Tibial nerve (tissue), 4 donors: ENCODE results near the gene H2BK1. TPM values are rescaled to one million over a fixed set of nuclear protein-coding genes. Genes with fewer than 3 reads are reported as not detected.

Experiments used
- DNase-seq, 2 donors: peaks; one replicate each; pipeline ENCODE4 v3.0.0-alpha.2; 2019; ENCODE audit warnings: low spot score in 2 of 2
- H3K27ac ChIP-seq, 4 donors: fragments of 200-600 bp; sonication (generic) in 3 of 4; one replicate each; pipeline ENCODE4 v1.5.1; 2017 to 2019; ENCODE audit warnings: mild to moderate bottlenecking in 1 of 4
- H3K27me3 ChIP-seq, 2 donors: fragments of 200-600 bp; sonication (generic) in 1 of 2; one replicate each; pipeline versions ENCODE4 v1.5.1 to v1.6.0; 2017 to 2019
- H3K36me3 ChIP-seq, 3 donors: fragments of 200-600 bp; sonication (generic); one replicate each; pipeline ENCODE4 v1.5.1; 2018 to 2019
- H3K4me1 ChIP-seq, 4 donors: fragments of 200-600 bp; sonication (generic) in 3 of 4; one replicate each; pipeline ENCODE4 v1.5.1; 2017 to 2019
- H3K4me3 ChIP-seq, 4 donors: fragments of 200-600 bp; sonication (generic) in 3 of 4; one replicate each; pipeline ENCODE4 v1.5.1; 2017 to 2019; ENCODE audit warnings: mild to moderate bottlenecking in 1 of 4, moderate library complexity in 1 of 4
- H3K9me3 ChIP-seq, 4 donors: fragments of 200-600 bp; sonication (generic) in 3 of 4; one replicate each; pipeline ENCODE4 v1.5.1; 2017 to 2019
- EP300 ChIP-seq, 2 donors: sonication (generic); formaldehyde crosslinking; IDR thresholded peaks; one replicate each; pipeline ENCODE4 v1.6.1; 2017; ENCODE audit warnings: antibody characterized with exemption in 2 of 2, mild to moderate bottlenecking in 1 of 2
- POLR2A ChIP-seq, 2 donors: fragments of 450-650 bp; IDR thresholded peaks; one replicate each; pipeline ENCODE4 v1.6.1; 2017; ENCODE audit warnings: antibody characterized with exemption in 2 of 2, mild to moderate bottlenecking in 2 of 2, moderate library complexity in 2 of 2
- WGBS, 2 donors: methylation state at CpG; one replicate each; pipeline ENCODE4 v1.1.5; 2018; 5-methylcytosine and 5-hydroxymethylcytosine counted together
- total RNA-seq, 4 donors: library from RNA; depleted of rRNA; stranded (reverse); fragments of >200 nt; gene quantifications; one replicate each; pipeline ENCODE4 v1.1.0, GENCODE V29; 2016
- TF ChIP-seq, protein P1 (sequence below), 5 experiments: fragments of 200-600 bp in 3 of 5; fragments of 450-650 bp in 2 of 5; sonication (generic) in 3 of 5; IDR thresholded peaks; one replicate each; pipeline ENCODE4 v1.5.1; 2016 to 2019; ENCODE audit warnings: antibody characterized with exemption in 5 of 5, mild to moderate bottlenecking in 3 of 5, moderate library complexity in 2 of 5

H2BK1 gene
- total RNA-seq, 4 donors from 2014 or later: not detected

DNA sequence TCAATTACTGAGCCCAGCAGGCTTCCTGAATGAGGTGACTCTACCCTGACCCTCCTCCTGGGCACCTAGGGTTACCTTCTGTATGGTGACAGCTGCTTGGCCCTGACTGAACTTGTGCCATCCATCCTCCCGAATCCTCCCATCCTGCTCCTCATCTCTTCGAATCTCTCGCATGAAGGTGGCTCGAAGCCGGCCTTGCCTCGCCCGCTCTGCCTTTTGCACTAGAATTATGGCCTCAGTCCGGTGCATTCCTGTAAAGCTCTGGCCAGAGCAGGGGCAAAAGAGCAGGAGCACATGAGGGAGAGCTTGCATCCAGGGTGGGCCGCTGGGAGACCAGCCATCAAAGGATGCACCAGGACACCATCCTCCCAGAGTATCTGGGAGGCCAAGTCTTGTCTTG lies 7.5 kb downstream of the H2BK1 start:
- WGBS, 2 donors: 87 to 94% methylated on average over 9 of the region's 9 CpGs
- Histone ChIP-seq H3K36me3 (no peaks in the 10 kb centered on the region), H3K4me1 (peaks cover 0 to 10% (median 3%) of the 10 kb centered on the region in 4 donors), H3K27ac (no peak overlapping the region), H3K4me3 (no peak overlapping the region), H3K9me3 (no peaks in the 10 kb centered on the region), H3K27me3 (peaks cover 0 to 10% of the 10 kb centered on the region in 2 donors)
- TF ChIP-seq, protein P1, sequence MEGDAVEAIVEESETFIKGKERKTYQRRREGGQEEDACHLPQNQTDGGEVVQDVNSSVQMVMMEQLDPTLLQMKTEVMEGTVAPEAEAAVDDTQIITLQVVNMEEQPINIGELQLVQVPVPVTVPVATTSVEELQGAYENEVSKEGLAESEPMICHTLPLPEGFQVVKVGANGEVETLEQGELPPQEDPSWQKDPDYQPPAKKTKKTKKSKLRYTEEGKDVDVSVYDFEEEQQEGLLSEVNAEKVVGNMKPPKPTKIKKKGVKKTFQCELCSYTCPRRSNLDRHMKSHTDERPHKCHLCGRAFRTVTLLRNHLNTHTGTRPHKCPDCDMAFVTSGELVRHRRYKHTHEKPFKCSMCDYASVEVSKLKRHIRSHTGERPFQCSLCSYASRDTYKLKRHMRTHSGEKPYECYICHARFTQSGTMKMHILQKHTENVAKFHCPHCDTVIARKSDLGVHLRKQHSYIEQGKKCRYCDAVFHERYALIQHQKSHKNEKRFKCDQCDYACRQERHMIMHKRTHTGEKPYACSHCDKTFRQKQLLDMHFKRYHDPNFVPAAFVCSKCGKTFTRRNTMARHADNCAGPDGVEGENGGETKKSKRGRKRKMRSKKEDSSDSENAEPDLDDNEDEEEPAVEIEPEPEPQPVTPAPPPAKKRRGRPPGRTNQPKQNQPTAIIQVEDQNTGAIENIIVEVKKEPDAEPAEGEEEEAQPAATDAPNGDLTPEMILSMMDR (IDR thresholded peaks at IDR 0.05): no peak
- TF ChIP-seq POLR2A (IDR thresholded peaks at IDR 0.05) (no peak), EP300 (IDR thresholded peaks at IDR 0.05) (no peak)
- DNase-seq: no peak

DNA sequence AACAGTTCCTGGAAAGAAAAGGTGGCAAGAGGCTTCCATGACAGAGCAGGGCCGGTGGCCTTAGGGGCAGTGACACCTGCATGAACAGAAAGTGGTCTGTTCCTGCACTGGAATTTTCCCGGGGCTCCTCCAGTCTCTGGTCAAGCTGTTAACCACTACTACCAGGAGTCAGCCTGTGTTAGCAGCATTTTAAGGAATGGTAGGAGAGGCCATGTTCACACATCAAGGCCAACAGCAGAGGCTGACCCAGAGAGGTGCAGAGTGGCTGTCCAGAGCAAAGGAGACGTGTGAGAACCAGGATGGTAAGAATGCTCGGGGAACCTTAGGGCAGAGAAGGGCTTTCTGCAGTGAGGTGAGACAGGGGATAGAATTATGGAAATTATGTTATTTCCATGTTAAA lies 8.5 kb downstream of the H2BK1 start:
- no peak for DNase-seq
- Histone ChIP-seq H3K27me3 (peaks cover 0 to 10% of the 10 kb centered on the region in 2 donors), H3K4me1 (peaks cover 0 to 10% (median 3%) of the 10 kb centered on the region in 4 donors), H3K27ac (no peak overlapping the region), H3K4me3 (no peak overlapping the region), H3K9me3 (no peaks in the 10 kb centered on the region), H3K36me3 (no peaks in the 10 kb centered on the region)
- no peak for TF ChIP-seq POLR2A (IDR thresholded peaks at IDR 0.05)
- TF ChIP-seq EP300 (IDR thresholded peaks at IDR 0.05): no peak
- TF ChIP-seq, protein P1 (IDR thresholded peaks at IDR 0.05): no peak
- 78 to 81% methylated on average over 4 of the region's 4 CpGs for WGBS, 2 donors

- H3K36me3 ChIP-seq: no peaks in the 10 kb centered on the region
- no peak for DNase-seq
- no peak overlapping the region for H3K4me3 ChIP-seq
- H3K4me1 ChIP-seq: peaks cover 0 to 10% (median 3%) of the 10 kb centered on the region in 4 donors
- no peaks in the 10 kb centered on the region for H3K9me3 ChIP-seq
- no peak overlapping the region for H3K27ac ChIP-seq
- WGBS, 2 donors: 88 to 94% methylated on average over 3 of the region's 3 CpGs
- TF ChIP-seq, protein P1 (IDR thresholded peaks at IDR 0.05): no peak
- H3K27me3 ChIP-seq: peaks cover 0 to 10% of the 10 kb centered on the region in 2 donors
Observed at GRCh38 chr7:151201344-151201743, 8.9 kb downstream of the H2BK1 start.

DNA sequence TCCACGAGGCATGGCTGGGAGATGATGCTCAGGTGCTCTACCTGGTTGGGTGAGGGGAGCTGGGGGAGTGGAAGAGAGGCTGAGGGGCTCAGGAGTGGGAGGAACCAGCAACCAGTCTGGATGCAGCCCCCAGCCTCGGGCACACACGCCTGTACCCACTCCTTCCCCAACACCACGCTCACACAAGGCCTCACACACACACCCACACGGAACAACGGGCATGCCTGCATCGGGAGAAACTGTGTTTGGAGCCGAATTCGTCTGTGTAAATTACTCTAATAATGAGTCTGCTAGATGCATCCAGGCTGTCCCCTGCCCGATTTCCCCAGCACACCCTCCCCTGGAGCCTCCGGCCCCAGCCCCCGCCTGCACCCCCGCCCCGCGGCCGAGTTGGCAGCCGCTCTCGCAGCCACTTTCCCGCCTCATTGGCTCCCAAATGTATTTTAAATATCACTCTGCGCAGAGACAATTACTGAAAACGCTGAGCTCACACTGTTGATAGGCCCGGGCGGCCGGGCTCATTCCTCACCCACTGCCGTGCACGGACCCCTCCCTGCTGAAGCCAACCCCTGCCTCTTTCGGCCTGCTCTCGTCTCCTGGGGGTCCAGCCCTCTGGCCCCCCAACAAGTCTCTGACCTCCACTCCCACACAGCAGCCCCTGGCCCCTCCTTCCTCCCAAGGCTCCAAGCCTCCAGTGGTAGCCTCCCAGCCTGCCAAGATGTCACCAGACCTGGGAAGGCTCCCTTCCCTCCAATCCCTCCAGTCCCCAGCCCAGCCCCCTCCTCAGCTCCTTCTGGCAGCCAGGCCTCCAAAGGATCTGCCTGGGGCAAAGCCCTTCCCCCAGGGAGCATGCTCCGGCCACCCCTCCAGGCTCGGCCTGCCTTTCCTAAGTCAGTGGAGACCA lies 11.1 kb downstream of the H2BK1 start:
- TF ChIP-seq, protein P1 (IDR thresholded peaks at IDR 0.05): no peak
- no peak for TF ChIP-seq EP300 (IDR thresholded peaks at IDR 0.05)
- no peak for TF ChIP-seq POLR2A (IDR thresholded peaks at IDR 0.05)
- WGBS, 2 donors: 38 to 45% methylated on average over 23 to 30 of the region's 30 CpGs
- Histone ChIP-seq H3K4me3 (no peak overlapping the region), H3K9me3 (no peaks in the 10 kb centered on the region), H3K27me3 (peaks cover 0 to 5% of the 10 kb centered on the region in 2 donors), H3K36me3 (no peaks in the 10 kb centered on the region), H3K27ac (no peak overlapping the region), H3K4me1 (peaks cover 0 to 10% (median 3%) of the 10 kb centered on the region in 4 donors)
- DNase-seq: no peak

DNA sequence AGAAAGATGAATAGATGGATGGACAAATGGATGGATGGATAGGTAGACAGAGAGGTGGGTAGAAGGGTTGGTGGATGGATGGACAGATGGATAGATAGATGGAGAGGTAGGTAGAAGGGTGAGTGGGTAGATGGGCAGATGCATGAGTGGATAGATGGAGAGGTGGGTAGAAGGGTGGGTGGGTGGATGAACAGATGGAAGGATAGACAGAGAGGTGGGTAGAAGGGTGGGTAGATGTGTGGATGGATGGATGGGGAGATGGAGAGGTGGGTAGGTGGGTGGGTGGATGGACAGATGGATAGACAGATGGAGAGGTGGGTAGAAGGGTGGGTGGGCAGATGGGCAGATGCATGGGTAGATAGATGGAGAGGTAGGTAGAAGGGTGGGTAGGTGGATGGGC lies 12.4 kb downstream of the H2BK1 start:
- Histone ChIP-seq H3K4me1 (peaks cover 0 to 10% (median 3%) of the 10 kb centered on the region in 4 donors), H3K9me3 (no peaks in the 10 kb centered on the region), H3K27ac (no peak overlapping the region), H3K4me3 (no peak overlapping the region), H3K36me3 (no peaks in the 10 kb centered on the region), H3K27me3 (no peaks in the 10 kb centered on the region)
- no peak for DNase-seq
- TF ChIP-seq EP300 (IDR thresholded peaks at IDR 0.05) (no peak), POLR2A (IDR thresholded peaks at IDR 0.05) (no peak)
- TF ChIP-seq, protein P1 (IDR thresholded peaks at IDR 0.05): no peak
